Kidney (tissue), 14 donors: ENCODE measurements around the gene NAA40. TPM values are rescaled to one million over a fixed set of nuclear protein-coding genes. Genes with fewer than 3 reads are reported as not detected.

Experiments used
- DNase-seq, 5 donors: peaks; one replicate each; pipeline ENCODE4 v3.0.0-alpha.2; 2013 to 2020
- FAIRE-seq: peaks from 2 replicates; lab custom pipeline; 2012; peaks lifted over from hg19 to GRCh38; lab: Jason Lieb, UNC
- H3K27ac ChIP-seq, 2 donors: one replicate each; pipeline ENCODE4 v1.7.0; 2013; ENCODE audit warnings: low read depth in 2 of 2, low read length in 2 of 2, inconsistent platforms in 1 of 2
- H3K27me3 ChIP-seq: one replicate; pipeline ENCODE4 v1.7.1; 2013; ENCODE audit warnings: low read length, inconsistent platforms; ENCODE audit not compliant: control insufficient read depth, insufficient read depth
- H3K36me3 ChIP-seq, 3 donors: one replicate each; pipeline versions ENCODE4 v1.7.0 to v1.7.1; 2013; ENCODE audit warnings: low read length in 3 of 3, control low read depth in 1 of 3, inconsistent platforms in 1 of 3; ENCODE audit not compliant: insufficient read depth in 3 of 3, control insufficient read depth in 2 of 3
- H3K4me1 ChIP-seq, 3 donors: one replicate each; pipeline versions ENCODE4 v1.7.0 to v1.7.1; 2013; ENCODE audit warnings: low read length in 3 of 3, inconsistent platforms in 1 of 3, low read depth in 1 of 3; ENCODE audit not compliant: control insufficient read depth in 2 of 3, insufficient read depth in 2 of 3
- H3K4me3 ChIP-seq, 3 donors: one replicate each; pipeline versions ENCODE4 v1.7.0 to v1.8.1; 2013; ENCODE audit warnings: low read length in 3 of 3, control low read depth in 1 of 3, inconsistent platforms in 1 of 3
- H3K9ac ChIP-seq, 3 donors: one replicate each; pipeline versions ENCODE4 v1.7.0 to v1.7.1; 2013; ENCODE audit warnings: low read length in 3 of 3, control low read depth in 1 of 3, inconsistent platforms in 1 of 3
- H3K9me3 ChIP-seq, 3 donors: one replicate each; pipeline versions ENCODE4 v1.7.0 to v1.7.1; 2013; ENCODE audit warnings: low read length in 3 of 3, control low read depth in 1 of 3, inconsistent platforms in 1 of 3; ENCODE audit not compliant: control insufficient read depth in 2 of 3, insufficient read depth in 1 of 3
- CTCF ChIP-seq: IDR thresholded peaks from 3 replicates; pipeline ENCODE4 v1.5.1; 2012; ENCODE audit warnings: mild to moderate bottlenecking, moderate library complexity, borderline replicate concordance; ENCODE audit not compliant: insufficient read depth; ENCODE audit errors: extremely low read depth
- intact Hi-C: fragments of 100-400 bp; cut with DNase I; formaldehyde crosslinking; loops from one replicate; pipeline ENCODE4 v1.11.1; 2022
- polyA plus RNA-seq: library from polyadenylated mRNA; stranded (reverse); fragments of 350-450 nt; fragmentation: Illumina TruSeq; extraction: RNeasy Lipid Tissue Mini Kit (QIAGEN cat#74804); gene quantifications from one replicate; pipeline ENCODE4 v1.2.3, GENCODE V29; 2014; ENCODE audit warnings: low read depth, low replicate concordance; ENCODE audit not compliant: insufficient read depth
- total RNA-seq: library from RNA; stranded (reverse); fragmentation: NEBNext Ultra II Directional; extraction: Animal tissue kit (Norgen Biotek cat#: 25700); gene quantifications from one replicate; pipeline ENCODE4 v1.2.1, GENCODE V29; 2021
- donor health status: control.
- donor health status: control.
- donor health status: control.
- donor health status: control.
- donor health status: control.
- donor health status: DM: yes; HTN: yes; CAD: no.
- donor health status: Normal renal cell carcinoma (clear cell type).

NAA40 gene
- total and polyA plus RNA-seq, 2 donors from 2014 or later: 11.8 to 27.2 TPM

GRCh38 chr11:63999349-64000025 lies 60.7 kb downstream of the NAA40 start:
- Histone ChIP-seq H3K36me3 (peaks cover 0 to 8% (median 7%) of the 10 kb centered on the region in 3 donors), H3K4me1 (peaks cover 0 to 29% (median 0%) of the 10 kb centered on the region in 3 donors), H3K9ac (no peak overlapping the region), H3K9me3 (no peaks in the 10 kb centered on the region), H3K27me3 (no peaks in the 10 kb centered on the region), H3K27ac (no peak overlapping the region), H3K4me3 (no peak overlapping the region)
- DNase-seq: peak; percentile 82 to 94 (median 89)
- FAIRE-seq: no peak
- peak; percentile 2 for TF ChIP-seq CTCF
- intact Hi-C loops: no loop called here

GRCh38 chr11:64000026-64000739 lies 61.4 kb downstream of the NAA40 start:
- H3K4me1 ChIP-seq: peaks cover 0 to 32% (median 0%) of the 10 kb centered on the region in 3 donors
- peak overlapping the region in 1 of 3 donors; percentile 37 for H3K4me3 ChIP-seq
- peak; percentile 93 for TF ChIP-seq CTCF
- H3K27me3 ChIP-seq: no peaks in the 10 kb centered on the region
- peak; percentile 72 to 93 (median 88) for DNase-seq
- no peak for FAIRE-seq
- peaks cover 0 to 8% (median 6%) of the 10 kb centered on the region in 3 donors for H3K36me3 ChIP-seq
- H3K9me3 ChIP-seq: no peaks in the 10 kb centered on the region
- H3K27ac ChIP-seq: no peak overlapping the region
- intact Hi-C loops: no loop called here
- H3K9ac ChIP-seq: no peak overlapping the region

GRCh38 chr11:64000740-64001483 lies 62.1 kb downstream of the NAA40 start:
- Histone ChIP-seq H3K27ac (peak overlapping the region in 1 of 2 donors; percentile 17), H3K36me3 (peaks cover 0 to 8% (median 6%) of the 10 kb centered on the region in 3 donors), H3K9me3 (no peaks in the 10 kb centered on the region), H3K4me3 (peak overlapping the region in 1 of 3 donors; percentile 37), H3K27me3 (no peaks in the 10 kb centered on the region), H3K4me1 (peaks cover 0 to 33% (median 0%) of the 10 kb centered on the region in 3 donors), H3K9ac (peak overlapping the region in 2 of 3 donors; percentile 32 to 40)
- no peak for FAIRE-seq
- DNase-seq: peak in 3 of 5 donors; percentile 18 to 77 (median 33)
- intact Hi-C loops: no loop called here
- no peak for TF ChIP-seq CTCF
